HG03064 (cell line): ENCODE results near the gene BOLA2.
"Not testable (repeated sequence)": the region's sequence is repeated elsewhere in the genome, so short reads cannot be mapped to it uniquely, and the experiment has no call there.

Experiments
- ATAC-seq: cut with Tn5 transposase; IDR thresholded peaks from one replicate; pipeline ENCODE4 v1.9.1; 2021; ENCODE audit warnings: low read depth; ENCODE audit not compliant: unreplicated experiment

BOLA2 gene

GRCh38 chr16:29454269-29454668, at the start of gene BOLA2, which contains the start of gene SLX1B:
TSS of gene BOLA2 (minus strand) at chr16:29454351. CDS start at chr16:29454253, 98 bp downstream.
TSS of gene SLX1B (plus strand) at chr16:29454533.
- ATAC-seq, result peak; percentile 80

- ATAC-seq, result not testable (repeated sequence)
Observed at GRCh38 chr16:29482276-29482675, 28.1 kb upstream of the BOLA2 start.

- ATAC-seq, result not testable (repeated sequence)
Observed at GRCh38 chr16:29472065-29472464, 17.9 kb upstream of the BOLA2 start.

- ATAC-seq, result not testable (repeated sequence)
Observed at GRCh38 chr16:29469660-29470059, 15.5 kb upstream of the BOLA2 start.

GRCh38 chr16:29467654-29468366, 13.7 kb upstream of the BOLA2 start:
- not testable (repeated sequence) for ATAC-seq

GRCh38 chr16:29466904-29467303, 12.8 kb upstream of the BOLA2 start:
- not testable (repeated sequence) for ATAC-seq

- not testable (repeated sequence) for ATAC-seq
Observed at GRCh38 chr16:29465985-29466824, 12.1 kb upstream of the BOLA2 start.

GRCh38 chr16:29460647-29461030, 6.5 kb upstream of the BOLA2 start:
- ATAC-seq, result not testable (repeated sequence)

GRCh38 chr16:29459706-29460646, 5.8 kb upstream of the BOLA2 start, which contains the start of gene SULT1A4:
TSS of gene SULT1A4 (plus strand) at chr16:29459913. CDS start at chr16:29461386, 1,473 bp downstream.
- ATAC-seq, result not testable (repeated sequence)

GRCh38 chr16:29457660-29458059, 3.5 kb upstream of the BOLA2 start:
- ATAC-seq, result not testable (repeated sequence)

- peak; percentile 50 for ATAC-seq
Observed at GRCh38 chr16:29454828-29455227, 677 bp upstream of the BOLA2 start.

- ATAC-seq, result not testable (repeated sequence)
Observed at GRCh38 chr16:29453754-29454153, 397 bp downstream of the BOLA2 start.

GRCh38 chr16:29425390-29425789, 28.8 kb downstream of the BOLA2 start:
- not testable (repeated sequence) for ATAC-seq

GRCh38 chr16:29423587-29423986, 30.6 kb downstream of the BOLA2 start:
- ATAC-seq, result not testable (repeated sequence)

GRCh38 chr16:29405249-29405648, 48.9 kb downstream of the BOLA2 start:
- ATAC-seq, result not testable (repeated sequence)
